RCC 7860 (cell line): Measurements from ENCODE around the gene ADPRS.

Experiments
- DNase-seq: peaks from one replicate; pipeline ENCODE4 v3.0.0-alpha.2; 2015; ENCODE audit warnings: low spot score
- FAIRE-seq: peaks from 2 replicates; lab custom pipeline; 2012; peaks lifted over from hg19 to GRCh38; lab: Jason Lieb, UNC

Gene ADPRS

GRCh38 chr1:36086529-36087232 is 2.0 kb upstream of the ADPRS start:
- FAIRE-seq = no peak
- no peak for DNase-seq

- no peak for FAIRE-seq
- no peak for DNase-seq
These were observed 1.2 kb upstream of the ADPRS start for GRCh38 chr1:36087233-36088123.

- DNase-seq (no peak), FAIRE-seq (no peak)
These were observed 471 bp upstream of the ADPRS start for GRCh38 chr1:36088265-36088576.

- DNase-seq = peak; percentile 45
- FAIRE-seq = no peak
These were observed 865 bp downstream of the ADPRS start for GRCh38 chr1:36089393-36090121.

- DNase-seq (no peak), FAIRE-seq (no peak)
These were observed 2.4 kb downstream of the ADPRS start for GRCh38 chr1:36091141-36091540.

GRCh38 chr1:36091698-36092097 is 3.0 kb downstream of the ADPRS start:
- no peak for DNase-seq
- no peak for FAIRE-seq

- no peak for FAIRE-seq
These were observed 3.6 kb downstream of the ADPRS start for GRCh38 chr1:36092166-36092797.

GRCh38 chr1:36092798-36093185 is 4.1 kb downstream of the ADPRS start:
- no peak for DNase-seq
- FAIRE-seq = no peak

More at GRCh38 chr1:36092166-36092797, 3.6 kb downstream of the ADPRS start:
- no peak for DNase-seq

GRCh38 chr1:36093226-36093625 is 4.5 kb downstream of the ADPRS start:
- DNase-seq (no peak), FAIRE-seq (no peak)

GRCh38 chr1:36093929-36094328 is 5.2 kb downstream of the ADPRS start:
- FAIRE-seq = no peak

GRCh38 chr1:36094621-36095061 is 5.9 kb downstream of the ADPRS start:
- FAIRE-seq (no peak), DNase-seq (no peak)

More at GRCh38 chr1:36093929-36094328, 5.2 kb downstream of the ADPRS start:
- DNase-seq = no peak

GRCh38 chr1:36095760-36096405 is 7.2 kb downstream of the ADPRS start:
- DNase-seq (no peak), FAIRE-seq (no peak)

GRCh38 chr1:36096500-36097432 is 8.1 kb downstream of the ADPRS start:
- FAIRE-seq (no peak), DNase-seq (peak; percentile 13)

- FAIRE-seq = no peak
- no peak for DNase-seq
These were observed 9.2 kb downstream of the ADPRS start for GRCh38 chr1:36097693-36098585.

- FAIRE-seq (no peak), DNase-seq (no peak)
These were observed 10.1 kb downstream of the ADPRS start for GRCh38 chr1:36098650-36099365.

GRCh38 chr1:36099681-36100341 is 11.1 kb downstream of the ADPRS start:
- FAIRE-seq = no peak
- DNase-seq = peak; percentile 53

- FAIRE-seq = no peak
These were observed 11.7 kb downstream of the ADPRS start for GRCh38 chr1:36100376-36100775.

More at GRCh38 chr1:36100376-36100775, 11.7 kb downstream of the ADPRS start:
- DNase-seq = no peak
